Loucy (cell line): ENCODE measurements around the gene ALK.

Source experiments
- H2AFZ ChIP-seq: fragments of 200-600 bp; sonication (generic); 2 replicates; pipeline ENCODE4 v1.6.0; 2016; ENCODE audit warnings: antibody characterized with exemption, mild to moderate bottlenecking, low read length, moderate library complexity
- H3F3A ChIP-seq: fragments of 200-600 bp; 2 replicates; pipeline ENCODE4 v1.6.0; 2016; ENCODE audit warnings: antibody characterized with exemption, low read depth, mild to moderate bottlenecking
- H3K27me3 ChIP-seq: fragments of 200-600 bp; sonication (generic); 2 replicates; pipeline ENCODE4 v1.6.1; 2014; ENCODE audit warnings: low read length, mild to moderate bottlenecking; ENCODE audit not compliant: insufficient read depth, poor library complexity, severe bottlenecking
- H3K36me3 ChIP-seq: fragments of 200-600 bp; sonication (generic); 2 replicates; pipeline ENCODE4 v1.6.1; 2016; ENCODE audit warnings: low read length; ENCODE audit not compliant: insufficient read depth
- H3K4me1 ChIP-seq: fragments of 200-600 bp; sonication (generic); 2 replicates; pipeline ENCODE4 v1.5.1; 2014; ENCODE audit warnings: low read length, mild to moderate bottlenecking; ENCODE audit not compliant: insufficient read depth, poor library complexity, severe bottlenecking
- H3K4me2 ChIP-seq: fragments of 200-600 bp; sonication (generic); 2 replicates; pipeline ENCODE4 v1.6.0; 2014; ENCODE audit warnings: antibody characterized with exemption, low read length, low read depth, mild to moderate bottlenecking; ENCODE audit not compliant: poor library complexity, severe bottlenecking
- H3K4me3 ChIP-seq: fragments of 200-600 bp; sonication (generic); 2 replicates; pipeline ENCODE4 v1.5.1; 2014; ENCODE audit warnings: low read length, mild to moderate bottlenecking, mixed read lengths; ENCODE audit not compliant: poor library complexity, severe bottlenecking
- H3K79me2 ChIP-seq: fragments of 200-600 bp; sonication (generic); 2 replicates; pipeline ENCODE4 v1.6.1; 2014; ENCODE audit warnings: low read length; ENCODE audit not compliant: insufficient read depth
- H3K9ac ChIP-seq: fragments of 200-600 bp; sonication (generic); 2 replicates; pipeline ENCODE4 v1.6.0; 2014; ENCODE audit warnings: mild to moderate bottlenecking, low read depth, low read length, moderate library complexity; ENCODE audit not compliant: poor library complexity, severe bottlenecking
- H3K9me2 ChIP-seq: fragments of 200-600 bp; sonication (generic); replicated peaks from 2 replicates; pipeline ENCODE4 v1.6.1; 2016; ENCODE audit warnings: low read depth, low read length, mixed read lengths
- H3K9me3 ChIP-seq: fragments of 200-600 bp; sonication (generic); 2 replicates; pipeline ENCODE4 v1.6.1; 2014; ENCODE audit warnings: mild to moderate bottlenecking, antibody characterized with exemption, low read length, low read depth; ENCODE audit not compliant: insufficient read depth
- H4K20me1 ChIP-seq: fragments of 200-600 bp; sonication (generic); 2 replicates; pipeline ENCODE4 v1.6.0; 2014; ENCODE audit warnings: antibody characterized with exemption, low read length, mild to moderate bottlenecking; ENCODE audit not compliant: insufficient read depth, poor library complexity, severe bottlenecking
- EZH2phosphoT487 ChIP-seq: fragments of 200-600 bp; IDR thresholded peaks from 2 replicates; pipeline ENCODE4 v1.6.1; 2018; ENCODE audit warnings: antibody characterized with exemption, mild to moderate bottlenecking, moderate library complexity, borderline replicate concordance
- TF ChIP-seq, protein P1 (sequence below): fragments of 200-600 bp; sonication (generic); conservative IDR thresholded peaks from 2 replicates; pipeline ENCODE4 v1.5.1; 2014; ENCODE audit warnings: mild to moderate bottlenecking, antibody characterized with exemption, low read length

ALK gene

DNA sequence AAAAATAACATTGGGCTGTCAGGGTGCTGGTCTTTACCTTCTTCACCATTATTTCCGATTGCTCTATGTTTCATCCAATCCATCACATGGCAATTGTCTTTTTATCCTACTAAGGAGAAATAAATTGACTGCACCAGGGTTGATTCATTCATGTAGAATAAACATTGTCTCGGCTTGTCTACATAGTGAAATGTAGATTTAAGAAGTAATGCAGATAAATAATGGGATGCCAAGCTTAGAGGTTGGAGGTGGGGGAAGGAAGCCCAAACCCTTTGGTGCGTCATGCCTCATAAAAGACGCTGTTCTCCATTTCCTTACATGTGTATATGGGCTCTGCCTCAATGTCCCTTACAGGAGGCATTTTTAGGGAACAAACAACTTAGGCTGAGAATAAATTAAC is 117.8 kb downstream of the ALK start:
- Histone ChIP-seq H3K4me3 (no peak overlapping the region), H3K4me2 (no peak overlapping the region), H4K20me1 (no peaks in the 10 kb centered on the region), H3K9me3 (no peaks in the 10 kb centered on the region), H3K79me2 (no peaks in the 10 kb centered on the region), H3K4me1 (no peaks in the 10 kb centered on the region), H3K36me3 (no peaks in the 10 kb centered on the region), H2AFZ (no peak overlapping the region), H3K9ac (no peak overlapping the region), H3K27me3 (no peaks in the 10 kb centered on the region), H3K9me2 (no peaks in the 10 kb centered on the region), H3F3A (no peaks in the 10 kb centered on the region)
- TF ChIP-seq EZH2phosphoT487 = no peak
- TF ChIP-seq, protein P1, sequence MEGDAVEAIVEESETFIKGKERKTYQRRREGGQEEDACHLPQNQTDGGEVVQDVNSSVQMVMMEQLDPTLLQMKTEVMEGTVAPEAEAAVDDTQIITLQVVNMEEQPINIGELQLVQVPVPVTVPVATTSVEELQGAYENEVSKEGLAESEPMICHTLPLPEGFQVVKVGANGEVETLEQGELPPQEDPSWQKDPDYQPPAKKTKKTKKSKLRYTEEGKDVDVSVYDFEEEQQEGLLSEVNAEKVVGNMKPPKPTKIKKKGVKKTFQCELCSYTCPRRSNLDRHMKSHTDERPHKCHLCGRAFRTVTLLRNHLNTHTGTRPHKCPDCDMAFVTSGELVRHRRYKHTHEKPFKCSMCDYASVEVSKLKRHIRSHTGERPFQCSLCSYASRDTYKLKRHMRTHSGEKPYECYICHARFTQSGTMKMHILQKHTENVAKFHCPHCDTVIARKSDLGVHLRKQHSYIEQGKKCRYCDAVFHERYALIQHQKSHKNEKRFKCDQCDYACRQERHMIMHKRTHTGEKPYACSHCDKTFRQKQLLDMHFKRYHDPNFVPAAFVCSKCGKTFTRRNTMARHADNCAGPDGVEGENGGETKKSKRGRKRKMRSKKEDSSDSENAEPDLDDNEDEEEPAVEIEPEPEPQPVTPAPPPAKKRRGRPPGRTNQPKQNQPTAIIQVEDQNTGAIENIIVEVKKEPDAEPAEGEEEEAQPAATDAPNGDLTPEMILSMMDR = no peak

- H3K4me3 ChIP-seq = no peak overlapping the region
These were observed 118.4 kb downstream of the ALK start for GRCh38 chr2:29802986-29803385.

DNA sequence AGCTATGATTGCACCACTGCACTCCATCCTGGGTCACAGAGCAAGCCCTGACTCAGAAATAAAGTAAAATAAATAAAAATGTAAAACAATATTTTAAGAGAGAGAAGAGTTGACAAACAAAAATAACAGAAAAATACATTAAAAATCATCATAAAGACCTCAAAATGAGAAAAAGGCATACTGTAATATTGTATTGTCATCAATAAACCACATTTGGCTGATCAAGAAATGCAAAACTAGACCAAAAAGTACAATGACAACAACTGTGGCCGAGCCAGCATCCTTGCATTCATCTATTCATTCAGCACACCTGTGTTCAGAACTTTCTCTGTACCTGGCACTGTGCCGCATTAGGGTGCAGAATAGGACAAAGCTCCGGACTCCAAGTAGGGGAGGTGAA is 121.8 kb downstream of the ALK start:
- Histone ChIP-seq H3K9me2 (no peaks in the 10 kb centered on the region), H4K20me1 (no peaks in the 10 kb centered on the region), H3K36me3 (no peaks in the 10 kb centered on the region), H3K4me1 (peaks cover 3% of the 10 kb centered on the region), H3K79me2 (no peaks in the 10 kb centered on the region), H3F3A (no peaks in the 10 kb centered on the region), H3K9me3 (no peaks in the 10 kb centered on the region), H3K4me2 (no peak overlapping the region), H3K9ac (no peak overlapping the region), H3K27me3 (no peaks in the 10 kb centered on the region), H3K4me3 (no peak overlapping the region), H2AFZ (no peak overlapping the region)
- TF ChIP-seq, protein P1 = no peak
- TF ChIP-seq EZH2phosphoT487 = no peak

More at GRCh38 chr2:29802986-29803385, 118.4 kb downstream of the ALK start:
- Histone ChIP-seq H3K4me2 (no peak overlapping the region), H3K27me3 (no peaks in the 10 kb centered on the region), H3K9me2 (no peaks in the 10 kb centered on the region), H2AFZ (no peak overlapping the region), H4K20me1 (no peaks in the 10 kb centered on the region), H3F3A (no peaks in the 10 kb centered on the region), H3K36me3 (no peaks in the 10 kb centered on the region), H3K9me3 (no peaks in the 10 kb centered on the region), H3K4me1 (no peaks in the 10 kb centered on the region), H3K9ac (no peak overlapping the region), H3K79me2 (no peaks in the 10 kb centered on the region)
- TF ChIP-seq EZH2phosphoT487 = no peak
- TF ChIP-seq, protein P1 = no peak
